Endothelial cell (in vitro differentiated cells): Measurements from ENCODE around the gene FAM53B. TPM values are rescaled to one million over a fixed set of nuclear protein-coding genes. Genes with fewer than 3 reads are reported as not detected.

Source experiments
- DNase-seq: peaks from one replicate; pipeline ENCODE4 v3.0.0; 2021; ENCODE audit warnings: low spot score
- H3K27ac Mint-ChIP-seq: one replicate; pipeline ENCODE4 v1.8.0; 2021; ENCODE audit warnings: mixed read lengths, inconsistent platforms; ENCODE audit not compliant: unreplicated experiment
- H3K27me3 Mint-ChIP-seq: one replicate; pipeline ENCODE4 v1.8.0; 2021; ENCODE audit warnings: mild to moderate bottlenecking, moderate library complexity, mixed read lengths, inconsistent platforms; ENCODE audit not compliant: unreplicated experiment
- H3K36me3 Mint-ChIP-seq: one replicate; pipeline ENCODE4 v1.8.0; 2021; ENCODE audit warnings: mild to moderate bottlenecking, low read depth, mixed read lengths, inconsistent platforms; ENCODE audit not compliant: unreplicated experiment
- H3K4me1 Mint-ChIP-seq: one replicate; pipeline ENCODE4 v1.8.0; 2021; ENCODE audit warnings: mild to moderate bottlenecking, mixed read lengths, inconsistent platforms; ENCODE audit not compliant: unreplicated experiment
- H3K4me3 Mint-ChIP-seq: one replicate; pipeline ENCODE4 v1.8.0; 2021; ENCODE audit warnings: mild to moderate bottlenecking, mixed read lengths, inconsistent platforms; ENCODE audit not compliant: unreplicated experiment
- H3K9me3 Mint-ChIP-seq: one replicate; pipeline ENCODE4 v1.8.0; 2021; ENCODE audit warnings: mixed read lengths, inconsistent platforms; ENCODE audit not compliant: unreplicated experiment
- CTCF ChIP-seq: fragments of 200-600 bp; sonication (generic); IDR thresholded peaks from one replicate; pipeline ENCODE4 v1.5.0; 2021; ENCODE audit warnings: antibody characterized with exemption; ENCODE audit not compliant: unreplicated experiment
- total RNA-seq: library from RNA; stranded (reverse); fragmentation: NEBNext Ultra II Directional; extraction: Animal tissue kit (Norgen Biotek cat#: 25700); gene quantifications from one replicate; pipeline ENCODE4 v1.2.1, GENCODE V29; 2021; ENCODE audit not compliant: unreplicated experiment

The FAM53B gene
- total RNA-seq, 1 donor from 2014 or later = 21.0 TPM

- DNase-seq = no peak
- no peaks in the 10 kb centered on the region for H3K9me3 Mint-ChIP-seq
- peaks cover 4% of the 10 kb centered on the region for H3K4me1 Mint-ChIP-seq
These were observed 50.8 kb downstream of the FAM53B start for GRCh38 chr10:124693396-124693795.

GRCh38 chr10:124692100-124692446 lies 52.1 kb downstream of the FAM53B start:
- Mint-ChIP-seq H3K9me3 (no peaks in the 10 kb centered on the region), H3K27me3 (peaks cover 5% of the 10 kb centered on the region), H3K27ac (no peak overlapping the region), H3K4me1 (peaks cover 4% of the 10 kb centered on the region), H3K36me3 (peaks cover 14% of the 10 kb centered on the region), H3K4me3 (no peak overlapping the region)
- no peak for TF ChIP-seq CTCF
- DNase-seq = no peak

More at GRCh38 chr10:124693396-124693795, 50.8 kb downstream of the FAM53B start:
- H3K27ac Mint-ChIP-seq = no peak overlapping the region
- peaks cover 7% of the 10 kb centered on the region for H3K27me3 Mint-ChIP-seq
- no peak for TF ChIP-seq CTCF
- no peak overlapping the region for H3K4me3 Mint-ChIP-seq
- H3K36me3 Mint-ChIP-seq = peaks cover 14% of the 10 kb centered on the region

DNA sequence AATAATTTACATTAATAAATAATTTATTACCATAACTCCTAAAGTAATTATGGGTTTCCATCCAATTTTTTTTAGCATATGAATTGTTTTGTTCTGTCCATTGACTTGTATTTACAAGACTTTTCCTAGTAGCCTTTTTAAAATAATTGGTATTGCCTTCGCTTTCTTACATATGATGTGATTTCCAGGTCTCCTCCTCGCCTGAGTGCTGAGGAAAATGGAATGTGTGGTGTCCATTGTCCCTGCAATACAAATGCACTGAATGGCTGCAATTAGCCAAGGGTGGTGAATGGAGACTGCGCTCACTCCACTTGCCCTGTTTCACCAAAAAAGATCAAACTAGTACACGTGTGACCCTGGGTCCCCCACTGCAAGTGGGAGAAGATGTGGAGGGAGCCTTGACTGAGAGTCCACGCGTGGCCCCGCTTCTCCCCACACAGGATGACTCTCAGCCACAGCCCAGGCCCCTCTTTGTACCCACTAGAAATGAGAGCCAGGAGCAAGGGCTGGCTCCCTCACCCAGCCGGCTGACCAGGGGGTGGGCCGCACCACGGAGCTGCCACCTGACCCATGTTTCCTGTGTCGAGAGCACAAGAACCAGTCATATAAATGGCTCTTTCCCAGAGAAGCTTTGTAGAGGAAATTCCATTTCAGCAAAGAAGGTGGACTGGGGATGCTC lies 52.6 kb downstream of the FAM53B start:
- H3K9me3 Mint-ChIP-seq = no peaks in the 10 kb centered on the region
- no peak overlapping the region for H3K4me3 Mint-ChIP-seq
- peaks cover 14% of the 10 kb centered on the region for H3K36me3 Mint-ChIP-seq
- TF ChIP-seq CTCF = no peak
- DNase-seq = no peak
- peaks cover 4% of the 10 kb centered on the region for H3K4me1 Mint-ChIP-seq
- H3K27me3 Mint-ChIP-seq = peaks cover 4% of the 10 kb centered on the region
- H3K27ac Mint-ChIP-seq = no peak overlapping the region

DNA sequence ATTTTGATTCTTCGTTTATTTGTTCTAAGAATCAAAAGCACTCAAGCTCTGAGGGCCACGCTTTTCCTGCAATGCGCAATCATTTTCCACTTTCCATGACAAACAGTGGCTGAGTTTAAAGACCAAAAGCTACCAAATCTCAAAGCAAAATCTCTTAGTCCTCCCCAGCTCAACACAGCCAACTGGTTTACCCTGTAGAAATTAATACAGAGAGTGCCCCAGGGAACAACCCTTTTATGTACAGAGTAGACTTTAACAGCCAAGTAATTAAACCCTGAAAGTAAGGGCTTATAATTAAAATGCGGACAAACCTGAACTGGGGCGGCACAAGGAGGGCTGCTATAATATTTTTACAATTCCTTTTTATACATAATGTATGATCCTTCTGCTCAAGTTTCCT lies 53.2 kb downstream of the FAM53B start:
- peaks cover 1% of the 10 kb centered on the region for H3K27me3 Mint-ChIP-seq
- no peak overlapping the region for H3K27ac Mint-ChIP-seq
- no peak for DNase-seq
- no peak for TF ChIP-seq CTCF
- H3K4me1 Mint-ChIP-seq = peaks cover 4% of the 10 kb centered on the region
- peaks cover 9% of the 10 kb centered on the region for H3K36me3 Mint-ChIP-seq
- no peak overlapping the region for H3K4me3 Mint-ChIP-seq
- H3K9me3 Mint-ChIP-seq = no peaks in the 10 kb centered on the region

GRCh38 chr10:124689911-124690498 lies 54.2 kb downstream of the FAM53B start:
- H3K4me3 Mint-ChIP-seq = no peak overlapping the region
- no peak overlapping the region for H3K27ac Mint-ChIP-seq
- no peak for DNase-seq
- peaks cover 3% of the 10 kb centered on the region for H3K36me3 Mint-ChIP-seq
- no peaks in the 10 kb centered on the region for H3K9me3 Mint-ChIP-seq
- TF ChIP-seq CTCF = no peak
- peaks cover 1% of the 10 kb centered on the region for H3K27me3 Mint-ChIP-seq
- peaks cover 8% of the 10 kb centered on the region for H3K4me1 Mint-ChIP-seq
